Testis (tissue), 3 donors: Measurements from ENCODE around the gene STX18. TPM values are rescaled to one million over a fixed set of nuclear protein-coding genes. Genes with fewer than 3 reads are reported as not detected.

Source experiments
- DNase-seq: peaks from one replicate; pipeline ENCODE4 v3.0.0-alpha.2; 2019
- H3K27ac ChIP-seq, 2 donors: fragments of 200-600 bp; sonication (generic); one replicate each; pipeline ENCODE4 v1.5.1; 2019
- H3K27me3 ChIP-seq: fragments of 200-600 bp; sonication (generic); one replicate; pipeline ENCODE4 v1.5.1; 2019
- H3K36me3 ChIP-seq: fragments of 200-600 bp; sonication (generic); one replicate; pipeline ENCODE4 v1.5.1; 2017; ENCODE audit warnings: low read depth; ENCODE audit errors: missing control alignments
- H3K4me1 ChIP-seq: fragments of 200-600 bp; sonication (generic); one replicate; pipeline ENCODE4 v1.5.1; 2019
- H3K4me3 ChIP-seq, 2 donors: fragments of 200-600 bp; sonication (generic); one replicate each; pipeline ENCODE4 v1.5.1; 2017 to 2019
- H3K9me3 ChIP-seq: fragments of 200-600 bp; sonication (generic); one replicate; pipeline ENCODE4 v1.5.1; 2017
- POLR2A ChIP-seq: fragments of 450-650 bp; IDR thresholded peaks from one replicate; pipeline ENCODE4 v1.6.1; 2017; ENCODE audit warnings: antibody characterized with exemption, mild to moderate bottlenecking, moderate library complexity
- WGBS, 2 donors: methylation state at CpG; one replicate each; pipeline ENCODE4 v1.1.5; 2018; 5-methylcytosine and 5-hydroxymethylcytosine counted together
- intact Hi-C: fragments of 100-400 bp; cut with DNase I; formaldehyde crosslinking; loops from one replicate; pipeline ENCODE4 v1.15.1; 2023; ENCODE audit warnings: low total_unique reads
- polyA plus RNA-seq: library from polyadenylated mRNA; stranded (reverse); fragments of 350-450 nt; fragmentation: Illumina TruSeq; extraction: RNeasy Lipid Tissue Mini Kit (QIAGEN cat#74804); gene quantifications from one replicate; pipeline ENCODE4 v1.2.3, GENCODE V29; 2014; ENCODE audit warnings: low read depth, low replicate concordance; ENCODE audit not compliant: insufficient read depth
- total RNA-seq, 2 donors: library from RNA; depleted of rRNA; stranded (reverse); fragments of >200 nt; gene quantifications; one replicate each; pipeline ENCODE4 v1.2.3, GENCODE V29; 2016
- TF ChIP-seq, protein P1 (sequence below), 3 experiments: fragments of 450-650 bp in 2 of 3; fragments of 200-600 bp in 1 of 3; sonication (generic) in 1 of 3; IDR thresholded peaks; one replicate each; pipeline ENCODE4 v1.5.1; 2016 to 2019; ENCODE audit warnings: antibody characterized with exemption in 3 of 3, mild to moderate bottlenecking in 2 of 3, moderate library complexity in 1 of 3

STX18 gene
- total and polyA plus RNA-seq, 3 donors from 2014 or later, result 53.5 to 111 (median 55.0) TPM

DNA sequence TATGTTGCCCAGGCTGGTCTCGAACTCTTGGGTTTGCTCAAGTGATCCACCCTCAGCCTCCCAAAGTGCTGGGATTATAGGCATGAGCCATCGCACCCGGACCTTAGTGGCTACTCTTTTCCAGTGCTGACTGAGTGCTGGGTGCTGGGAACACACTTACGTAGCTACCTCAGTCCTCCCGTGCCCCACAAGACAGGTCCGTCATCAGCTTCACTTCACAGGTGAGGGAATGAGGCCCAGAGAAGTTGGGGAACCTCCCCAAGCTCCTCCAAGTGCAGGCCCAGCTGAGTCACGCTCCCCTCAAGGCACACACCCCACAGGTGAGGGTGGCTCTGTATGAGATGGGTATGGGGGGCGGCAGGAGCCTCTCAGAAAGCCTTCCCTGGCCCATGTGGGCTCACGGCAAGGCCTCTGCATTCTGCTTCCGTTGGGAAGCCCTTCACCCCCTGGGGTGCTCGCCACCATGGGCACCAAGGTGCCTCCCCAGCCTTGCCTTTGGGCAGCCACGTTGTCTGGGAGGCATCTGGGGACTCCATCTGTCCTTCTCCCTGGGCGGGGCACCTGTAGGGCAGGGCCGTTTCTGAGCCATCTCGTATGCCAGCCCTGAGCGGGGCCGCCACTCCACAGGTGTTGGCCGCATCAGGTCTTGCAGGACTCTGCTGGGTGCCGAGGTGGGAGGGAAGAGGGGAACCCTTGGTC lies 126.6 kb downstream of the STX18 start:
- no peak overlapping the region for H3K27ac ChIP-seq
- TF ChIP-seq, protein P1, sequence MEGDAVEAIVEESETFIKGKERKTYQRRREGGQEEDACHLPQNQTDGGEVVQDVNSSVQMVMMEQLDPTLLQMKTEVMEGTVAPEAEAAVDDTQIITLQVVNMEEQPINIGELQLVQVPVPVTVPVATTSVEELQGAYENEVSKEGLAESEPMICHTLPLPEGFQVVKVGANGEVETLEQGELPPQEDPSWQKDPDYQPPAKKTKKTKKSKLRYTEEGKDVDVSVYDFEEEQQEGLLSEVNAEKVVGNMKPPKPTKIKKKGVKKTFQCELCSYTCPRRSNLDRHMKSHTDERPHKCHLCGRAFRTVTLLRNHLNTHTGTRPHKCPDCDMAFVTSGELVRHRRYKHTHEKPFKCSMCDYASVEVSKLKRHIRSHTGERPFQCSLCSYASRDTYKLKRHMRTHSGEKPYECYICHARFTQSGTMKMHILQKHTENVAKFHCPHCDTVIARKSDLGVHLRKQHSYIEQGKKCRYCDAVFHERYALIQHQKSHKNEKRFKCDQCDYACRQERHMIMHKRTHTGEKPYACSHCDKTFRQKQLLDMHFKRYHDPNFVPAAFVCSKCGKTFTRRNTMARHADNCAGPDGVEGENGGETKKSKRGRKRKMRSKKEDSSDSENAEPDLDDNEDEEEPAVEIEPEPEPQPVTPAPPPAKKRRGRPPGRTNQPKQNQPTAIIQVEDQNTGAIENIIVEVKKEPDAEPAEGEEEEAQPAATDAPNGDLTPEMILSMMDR (IDR thresholded peaks at IDR 0.05), result no peak
- TF ChIP-seq POLR2A, result no peak

DNA sequence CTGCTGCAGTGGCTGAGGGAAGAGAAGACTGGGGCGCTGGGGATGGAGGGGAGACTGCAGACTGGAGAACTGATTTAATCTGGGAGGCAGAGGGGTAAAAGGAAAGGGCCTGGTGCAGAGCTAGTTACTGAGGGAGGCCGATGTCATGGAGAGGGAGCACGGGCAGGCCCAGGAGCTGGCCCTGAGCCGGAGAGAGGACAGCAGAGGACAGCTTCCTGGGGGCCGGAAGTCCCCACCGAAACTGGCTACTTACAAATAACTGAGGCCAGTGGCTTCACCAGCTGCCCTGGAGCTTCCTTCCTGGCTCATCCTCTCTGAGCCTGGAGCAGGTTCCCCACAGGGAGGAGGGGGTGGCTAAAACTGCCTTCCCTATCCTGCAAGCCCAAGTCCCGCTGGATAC lies 128.0 kb downstream of the STX18 start:
- Histone ChIP-seq H3K36me3 (no peaks in the 10 kb centered on the region), H3K27ac (no peak overlapping the region), H3K9me3 (no peaks in the 10 kb centered on the region), H3K4me3 (no peak overlapping the region), H3K27me3 (no peaks in the 10 kb centered on the region), H3K4me1 (no peaks in the 10 kb centered on the region)
- no peak for DNase-seq
- TF ChIP-seq POLR2A, result no peak
- TF ChIP-seq, protein P1 (IDR thresholded peaks at IDR 0.05), result no peak
- 80 to 89% methylated on average over 6 to 7 of the region's 7 CpGs for WGBS, 2 donors
- intact Hi-C loops, result no loop called here

More for the DNA sequence above, 126.6 kb downstream of the STX18 start:
- DNase-seq, result no peak
- H3K4me3 ChIP-seq, result no peak overlapping the region
- no peaks in the 10 kb centered on the region for H3K36me3 ChIP-seq
- H3K27me3 ChIP-seq, result no peaks in the 10 kb centered on the region
- intact Hi-C loops, result no loop called here
- WGBS, 2 donors, result 92 to 93% methylated on average over 9 to 19 of the region's 19 CpGs
- H3K4me1 ChIP-seq, result no peaks in the 10 kb centered on the region
- no peaks in the 10 kb centered on the region for H3K9me3 ChIP-seq

DNA sequence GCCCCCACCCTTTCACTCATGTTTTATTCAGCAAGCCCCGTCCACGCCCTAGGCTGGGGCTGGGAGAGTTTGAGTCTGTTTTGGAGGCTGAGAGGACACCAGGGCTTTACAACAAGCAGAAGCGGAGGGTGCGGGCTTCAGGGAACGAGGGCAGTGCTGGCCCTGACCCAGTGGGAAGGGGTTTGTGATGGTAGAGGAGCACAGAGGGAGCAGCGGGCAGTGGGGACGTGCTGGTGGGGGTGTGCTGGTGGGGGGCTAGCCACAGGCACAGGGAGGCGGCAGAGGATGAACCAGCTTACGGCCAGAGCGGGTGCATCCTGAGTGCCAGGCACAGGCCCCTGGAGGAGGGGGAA lies 128.5 kb downstream of the STX18 start:
- Histone ChIP-seq H3K4me1 (no peaks in the 10 kb centered on the region), H3K4me3 (no peak overlapping the region), H3K27ac (no peak overlapping the region), H3K36me3 (no peaks in the 10 kb centered on the region), H3K27me3 (no peaks in the 10 kb centered on the region), H3K9me3 (no peaks in the 10 kb centered on the region)
- no peak for DNase-seq
- intact Hi-C loops, result no loop called here
- no peak for TF ChIP-seq POLR2A
- TF ChIP-seq, protein P1 (IDR thresholded peaks at IDR 0.05), result no peak
- WGBS, 2 donors, result 91 to 95% methylated on average over 10 of the region's 10 CpGs

DNA sequence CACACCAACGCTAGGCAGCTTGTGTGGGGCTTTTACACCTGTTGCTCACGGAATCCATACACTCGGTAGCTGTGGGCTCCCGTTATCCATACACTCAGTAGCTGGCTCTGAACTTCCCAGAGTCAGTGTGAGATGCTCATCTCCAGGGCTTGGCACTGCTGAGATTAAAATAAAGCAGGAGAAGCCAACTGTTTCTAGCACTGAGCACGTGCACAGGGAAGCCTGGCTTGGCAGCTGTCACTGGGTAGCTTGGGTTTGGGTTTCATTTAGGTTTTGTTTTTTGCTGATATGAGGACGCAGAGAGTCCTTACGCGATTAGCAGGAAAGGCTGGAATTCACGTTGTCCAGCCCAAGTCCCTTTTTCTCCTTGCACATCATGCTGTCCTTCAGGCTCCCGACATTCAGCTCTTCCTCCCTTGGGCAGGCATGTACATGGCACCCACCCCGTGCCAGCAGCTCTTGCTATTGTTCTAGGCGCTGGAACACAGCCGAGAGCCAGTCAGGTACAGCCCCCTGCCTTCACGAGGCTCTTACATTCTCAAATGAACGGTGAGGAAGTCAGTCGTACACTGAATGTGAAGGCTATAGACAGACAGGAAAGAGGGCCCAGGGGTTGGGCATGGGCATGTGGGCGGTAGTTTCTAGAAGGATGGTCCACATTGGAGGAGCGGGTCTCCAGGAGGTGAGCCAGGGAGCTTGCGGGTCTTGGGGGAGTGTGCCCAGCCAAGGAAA lies 129.0 kb downstream of the STX18 start:
- no peak for TF ChIP-seq POLR2A
- TF ChIP-seq, protein P1 (IDR thresholded peaks at IDR 0.05), result no peak
- intact Hi-C loops, result no loop called here
- Histone ChIP-seq H3K27ac (no peak overlapping the region), H3K27me3 (no peaks in the 10 kb centered on the region), H3K4me3 (no peak overlapping the region), H3K9me3 (no peaks in the 10 kb centered on the region), H3K36me3 (no peaks in the 10 kb centered on the region), H3K4me1 (no peaks in the 10 kb centered on the region)
- no peak for DNase-seq
- WGBS, 2 donors, result 84 to 85% methylated on average over 19 of the region's 19 CpGs
